ENCODE results near the gene SHC2.
"Not testable (repeated sequence)": the region's sequence is repeated elsewhere in the genome, so short reads cannot be mapped to it uniquely, and the experiment has no call there.

SHC2 gene

DNA sequence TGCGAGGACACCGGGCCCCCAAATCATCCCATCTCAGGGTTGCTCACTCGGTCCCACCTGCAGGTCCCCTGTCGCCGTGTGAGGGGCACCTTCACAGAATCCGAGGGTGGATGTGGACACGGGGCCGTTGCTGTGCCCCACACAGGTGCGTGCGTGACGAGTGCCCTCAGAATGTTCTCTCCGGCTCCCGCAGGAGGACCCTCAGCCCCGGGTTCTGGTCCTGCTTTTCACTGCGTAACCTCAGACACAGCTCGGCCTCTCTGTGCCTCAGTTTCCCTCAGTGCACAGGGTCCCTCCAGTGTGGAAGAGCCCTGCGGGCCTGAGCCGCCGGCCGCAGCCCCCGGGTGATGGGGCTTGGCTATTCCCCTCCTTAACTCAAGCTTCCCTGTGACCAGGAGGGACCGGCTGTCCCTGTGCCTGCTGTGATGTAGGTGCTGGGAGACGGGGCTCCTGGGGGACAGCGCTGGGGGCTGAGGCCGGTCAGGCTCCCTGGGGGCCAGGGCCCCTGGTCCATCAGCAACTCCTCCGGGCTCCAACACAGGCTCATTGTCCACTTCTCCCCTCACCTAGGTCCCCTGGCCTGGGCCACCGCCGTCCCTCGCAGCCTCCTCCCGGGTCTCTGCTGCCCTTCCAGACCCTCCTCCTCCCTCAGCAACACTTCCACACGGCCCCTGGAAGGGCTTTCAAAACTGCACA lies 4.8 kb downstream of the SHC2 start:
- DNase-seq, result no peak
- intact Hi-C loops (cut with DNase I), result no loop called here

DNA sequence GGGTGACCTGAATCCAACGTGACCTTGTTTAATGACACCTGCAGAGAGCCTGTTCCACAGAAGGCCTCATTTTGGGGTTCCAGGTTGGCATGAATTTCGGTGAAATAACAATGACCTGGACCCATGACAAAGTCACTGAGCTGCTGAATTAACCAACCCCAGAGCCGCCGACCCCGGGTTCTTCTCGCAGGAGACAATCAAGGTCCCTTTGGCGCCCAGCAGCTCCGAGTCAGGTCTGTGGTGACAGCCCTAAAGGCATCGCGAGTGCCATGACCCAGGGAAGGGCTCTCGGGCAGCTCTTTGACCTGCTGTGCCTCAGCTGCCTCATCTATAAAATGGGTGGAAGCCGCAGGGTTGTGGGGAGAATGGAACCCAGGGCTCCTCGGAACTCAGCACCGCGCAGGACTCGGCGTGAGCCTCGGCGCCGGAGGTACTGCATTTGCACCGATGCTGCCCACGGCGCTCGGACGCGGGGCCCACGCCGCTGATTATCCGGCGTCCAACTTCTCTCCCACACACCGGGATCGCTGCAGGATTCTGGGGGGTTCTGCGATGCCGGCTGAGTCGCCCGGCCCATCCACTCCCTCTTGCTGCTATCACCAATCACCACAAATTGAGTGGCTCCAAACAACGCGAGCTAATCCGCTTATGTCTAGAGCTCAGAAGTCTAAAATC lies 5.7 kb downstream of the SHC2 start:
- intact Hi-C loops (cut with DNase I), result no loop called here
- no peak for DNase-seq

DNA sequence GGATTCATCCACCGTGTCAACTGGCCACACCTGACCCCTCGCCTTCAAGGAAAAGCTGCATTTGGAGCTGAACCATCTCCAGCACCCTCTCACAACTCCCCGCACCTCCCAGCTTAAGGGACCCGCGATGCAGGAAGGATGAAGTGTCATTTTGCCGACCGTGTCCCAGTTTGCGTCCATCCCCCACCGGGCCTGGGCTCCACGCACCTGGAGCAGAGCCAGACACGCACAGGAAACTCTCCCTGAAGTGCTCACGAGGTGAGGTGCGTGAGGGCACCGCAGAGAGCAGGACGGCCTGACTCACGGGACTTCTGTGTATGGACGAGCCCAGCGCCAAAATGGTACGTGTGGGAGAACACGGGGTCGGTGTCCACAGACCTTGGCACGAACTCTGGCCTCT lies 7.2 kb downstream of the SHC2 start:
- intact Hi-C loops (cut with DNase I), result no loop called here
- no peak for DNase-seq

DNA sequence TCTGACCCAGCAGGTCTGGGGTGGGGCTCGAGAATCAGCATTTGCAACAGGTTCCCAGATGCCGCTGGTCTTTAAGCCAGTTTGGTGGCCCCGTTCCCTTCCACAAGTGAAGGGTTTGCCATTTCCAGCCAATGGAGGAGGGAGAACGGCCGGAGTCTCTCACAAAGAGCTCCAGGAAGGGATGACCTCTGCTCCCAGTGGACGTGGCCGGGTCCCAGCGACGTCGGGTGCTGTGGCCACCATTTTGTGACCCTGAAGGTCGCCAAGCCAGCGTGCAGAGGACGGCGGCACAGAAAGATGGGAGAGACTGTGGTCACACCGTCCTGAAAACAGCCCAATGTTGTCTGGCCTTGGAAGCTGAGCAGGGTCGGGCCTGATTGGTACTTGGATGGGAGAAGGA lies 8.0 kb downstream of the SHC2 start:
- intact Hi-C loops (cut with DNase I), result no loop called here
- DNase-seq, result no peak

DNA sequence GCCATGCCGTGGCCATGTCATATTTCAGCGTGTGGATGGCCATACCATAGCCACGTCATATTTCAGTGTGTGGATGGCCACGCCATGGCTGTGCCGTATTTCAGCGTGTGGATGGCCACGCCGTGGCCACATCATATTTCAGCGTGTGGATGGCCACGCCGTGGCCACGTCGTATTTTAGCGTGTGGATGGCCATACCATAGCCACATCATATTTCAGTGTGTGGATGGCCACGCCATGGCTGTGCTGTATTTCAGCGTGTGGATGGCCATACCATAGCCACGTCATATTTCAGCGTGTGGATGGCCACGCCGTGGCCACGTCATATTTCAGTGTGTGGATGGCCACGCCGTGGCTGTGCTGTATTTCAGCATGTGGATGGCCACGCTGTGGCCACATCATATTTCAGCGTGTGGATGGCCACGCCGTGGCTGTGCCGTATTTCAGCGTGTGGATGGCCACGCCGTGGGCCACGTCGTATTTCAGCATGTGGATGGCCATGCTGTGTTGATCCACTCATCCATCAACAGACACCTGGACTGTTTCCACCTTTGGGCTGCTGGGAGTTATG lies 9.8 kb downstream of the SHC2 start:
- intact Hi-C loops (cut with DNase I), result not testable (repeated sequence)

DNA sequence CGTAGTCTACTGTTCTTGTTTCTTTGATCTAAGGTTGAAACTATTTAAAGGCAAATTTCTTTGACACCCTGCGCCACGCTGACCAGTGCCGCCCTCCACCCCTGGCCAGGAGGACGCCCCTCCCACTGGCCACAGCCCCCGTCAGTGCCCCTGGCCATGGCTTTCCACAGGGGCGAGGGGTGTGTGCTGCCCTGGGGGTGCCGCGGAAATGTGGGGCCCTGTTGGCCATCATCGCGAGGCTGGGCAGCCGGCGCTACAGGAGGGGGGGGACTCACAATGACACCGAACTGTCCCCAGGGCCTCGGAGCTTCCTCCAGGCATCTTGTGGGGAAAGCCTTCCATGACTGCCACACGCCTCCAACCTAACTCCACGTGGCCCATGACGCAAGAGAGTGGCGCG lies 10.9 kb downstream of the SHC2 start:
- no peak for DNase-seq

More for the DNA sequence above, 9.8 kb downstream of the SHC2 start:
- not testable (repeated sequence) for DNase-seq

DNA sequence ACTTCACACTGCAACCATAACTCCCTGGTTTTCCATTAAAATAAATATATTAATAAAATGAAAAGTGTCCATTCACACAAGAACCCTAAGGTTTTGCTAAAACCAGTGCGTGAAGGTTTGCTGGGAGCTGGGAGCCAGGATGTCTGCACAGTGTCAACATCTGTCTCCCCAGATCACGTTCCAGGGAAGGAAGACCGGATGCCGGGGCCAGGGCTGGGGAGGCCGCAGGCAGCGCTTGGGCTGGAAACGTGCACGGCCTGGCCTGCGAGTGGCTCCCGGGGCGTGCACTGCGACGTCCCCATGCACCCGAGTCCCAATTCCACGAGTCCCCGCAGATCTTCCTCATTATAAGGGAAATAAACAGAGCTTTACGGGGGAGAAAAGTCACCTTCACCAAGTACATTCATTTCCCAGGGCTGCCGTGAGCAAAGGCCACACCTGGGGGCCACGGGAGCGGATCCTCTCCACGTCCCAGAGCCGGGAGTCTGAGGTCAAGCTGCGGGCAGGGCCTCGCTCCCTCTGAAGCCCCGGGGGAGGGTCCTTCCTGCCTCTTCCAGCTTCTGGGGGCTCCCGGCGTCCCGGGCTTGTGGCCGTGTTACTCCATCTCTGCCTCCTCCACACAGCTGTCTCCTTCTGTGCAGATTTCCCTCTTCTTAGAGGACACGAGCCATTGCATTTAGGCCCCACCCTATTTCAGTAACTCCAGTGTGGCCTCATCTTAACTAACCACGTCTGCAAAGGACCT lies 12.8 kb downstream of the SHC2 start:
- DNase-seq, result no peak
- intact Hi-C loops (cut with DNase I), result no loop called here

More for the DNA sequence above, 10.9 kb downstream of the SHC2 start:
- intact Hi-C loops (cut with DNase I), result no loop called here

DNA sequence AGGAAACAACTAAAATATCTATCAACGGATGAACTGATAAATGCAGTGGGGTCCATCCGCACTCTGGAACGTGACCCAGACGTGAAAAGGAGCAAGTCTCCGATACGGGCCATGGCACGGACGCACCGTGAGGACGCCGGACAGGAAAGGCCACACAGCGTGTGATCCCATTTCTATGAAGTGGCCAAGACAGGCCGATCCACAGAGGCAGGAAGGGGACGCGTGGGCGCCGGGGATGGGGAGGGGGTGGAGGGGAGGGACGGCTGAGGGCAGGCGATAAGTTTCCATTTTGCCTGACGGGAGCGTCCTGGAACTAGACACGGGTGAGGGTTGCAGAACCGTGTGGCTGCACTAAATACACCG lies 13.8 kb downstream of the SHC2 start:
- intact Hi-C loops (cut with DNase I), result no loop called here
- DNase-seq, result no peak

DNA sequence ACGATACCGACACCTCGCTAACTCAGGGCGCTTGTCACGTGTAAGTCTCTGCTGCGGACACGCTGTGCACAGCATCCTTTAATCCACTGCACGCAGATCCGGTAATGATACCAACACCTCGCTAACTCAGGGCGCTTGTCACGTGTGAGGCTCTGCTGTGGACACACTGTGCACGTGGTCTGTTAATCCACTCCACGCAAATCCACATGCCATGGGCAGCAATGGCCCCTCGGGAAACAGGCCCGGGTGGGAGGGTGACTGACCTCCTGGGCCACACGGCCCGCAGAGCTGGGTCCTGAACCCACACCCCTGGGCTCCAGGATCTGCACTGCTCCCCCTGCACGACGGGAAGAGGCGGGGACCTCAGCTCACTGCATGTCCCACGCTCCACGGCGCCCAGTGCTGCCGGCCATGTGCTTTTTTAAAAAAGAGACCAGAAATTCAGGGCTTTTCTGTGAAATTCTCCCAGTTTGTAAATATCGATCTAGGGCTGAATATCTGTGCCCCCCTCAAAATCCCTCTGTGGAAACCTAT lies 16.1 kb downstream of the SHC2 start:
- intact Hi-C loops (cut with DNase I), result no loop called here
- no peak for DNase-seq

DNA sequence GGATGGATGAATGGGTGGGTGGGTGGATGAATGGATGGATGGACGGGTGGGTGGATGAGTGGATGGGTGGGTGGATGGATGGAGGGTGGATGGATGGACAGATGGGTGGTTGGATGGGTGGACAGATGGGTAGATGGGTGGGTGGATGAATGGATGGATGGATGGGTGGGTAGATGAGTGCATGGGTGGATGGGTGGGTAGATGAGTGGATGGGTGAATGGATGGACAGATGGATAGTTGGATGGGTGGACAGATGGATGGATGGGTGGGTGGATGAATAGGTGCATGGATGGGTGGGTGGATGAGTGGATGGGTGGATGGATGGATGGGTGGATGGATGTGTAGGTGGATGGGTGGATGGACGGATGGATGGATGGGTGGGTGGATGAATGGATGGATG lies 17.8 kb downstream of the SHC2 start:
- intact Hi-C loops (cut with DNase I), result no loop called here
- DNase-seq, result no peak

DNA sequence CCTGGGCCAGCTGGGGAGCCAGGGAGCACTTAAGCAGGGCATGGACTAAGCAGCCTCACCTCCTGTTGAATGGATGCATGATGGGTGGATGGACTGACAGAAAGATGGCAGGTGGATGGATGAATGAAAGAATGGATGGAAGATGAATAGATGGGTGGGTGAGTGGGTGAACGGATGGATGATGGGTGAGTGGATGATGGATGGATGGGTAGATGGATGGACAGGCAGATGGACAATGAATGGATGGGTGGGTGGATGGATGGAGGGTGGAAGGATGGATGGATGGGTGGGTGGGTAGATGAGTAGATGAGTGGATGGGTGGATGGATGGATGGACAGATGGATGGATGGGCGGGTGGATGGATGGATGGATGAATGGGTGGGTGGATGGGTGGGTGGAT lies 18.7 kb downstream of the SHC2 start:
- intact Hi-C loops (cut with DNase I), result no loop called here
- DNase-seq, result no peak

DNA sequence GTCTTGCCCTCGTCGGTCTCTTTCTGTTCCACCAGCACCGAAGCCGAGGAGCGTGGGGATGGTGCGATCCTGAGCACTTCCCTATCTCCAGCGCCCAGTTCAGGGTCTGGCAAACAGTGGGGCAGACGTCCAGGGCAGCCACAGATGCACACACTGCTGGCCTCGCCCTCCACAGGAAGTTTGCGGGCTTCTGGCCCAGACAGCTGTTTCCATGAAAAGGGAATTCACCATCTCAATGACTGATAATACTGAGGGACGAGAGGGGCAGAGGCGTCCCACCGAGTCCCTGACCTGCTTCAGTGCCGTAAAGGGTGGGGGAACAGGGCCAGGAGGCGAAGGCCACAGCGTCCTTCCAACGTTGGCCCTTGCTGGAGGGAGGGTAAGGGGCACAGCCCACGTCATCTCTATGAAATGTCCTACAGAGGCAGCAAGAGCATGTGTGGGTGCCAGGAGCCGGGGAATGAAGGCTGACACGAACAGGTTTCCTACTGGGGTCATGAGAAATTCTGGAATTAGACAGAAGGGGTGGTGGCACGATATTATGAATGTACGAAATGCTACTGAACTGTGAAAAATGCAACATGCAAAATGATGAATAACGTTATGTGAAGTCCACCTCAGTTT lies 19.5 kb downstream of the SHC2 start:
- DNase-seq, result peak in 6 of 42 donors; percentile 27 to 54 (median 46)
- intact Hi-C loops (cut with DNase I), result no loop called here

DNA sequence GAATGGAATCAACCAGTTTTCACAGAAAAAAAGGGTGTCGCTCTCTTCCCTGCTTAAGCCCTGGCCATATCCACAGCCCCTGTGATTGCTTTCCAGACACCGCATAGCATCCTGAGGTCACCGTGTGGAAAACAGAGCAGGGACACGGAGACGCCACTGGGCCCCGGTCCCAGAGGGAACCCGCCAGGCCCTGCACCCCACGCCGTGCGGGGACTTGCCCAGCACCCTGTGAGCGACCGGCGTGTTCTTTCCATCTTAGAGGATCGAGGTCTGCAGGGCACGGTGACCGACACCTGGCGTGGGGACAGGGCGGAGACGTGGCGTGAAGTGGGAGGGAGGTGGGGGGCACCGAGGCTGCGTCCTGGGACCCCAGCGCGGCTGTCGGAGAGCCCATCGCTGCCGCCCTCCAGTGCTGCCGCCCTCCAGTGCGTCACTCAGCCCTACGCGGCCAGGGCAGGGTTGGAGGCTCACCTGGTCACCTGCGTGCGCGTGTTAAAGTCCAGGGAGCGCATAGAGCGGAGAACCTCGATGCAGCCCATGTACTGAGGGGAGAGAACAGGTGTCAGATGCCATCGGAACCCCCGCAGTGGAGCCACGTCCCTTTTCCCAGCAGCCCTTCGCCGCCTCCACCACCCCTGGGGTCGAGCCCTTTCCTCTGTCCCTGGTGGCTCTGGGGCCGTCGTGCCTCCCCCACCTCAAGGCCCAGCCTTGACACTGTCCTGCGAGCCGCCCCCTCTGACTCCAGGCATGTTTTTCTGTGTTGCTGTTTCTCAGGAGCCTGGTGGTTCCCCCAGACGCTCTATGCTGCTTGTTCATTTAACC lies 20.2 kb downstream of the SHC2 start:
- intact Hi-C loops (cut with DNase I), result no loop called here
- DNase-seq, result no peak

DNA sequence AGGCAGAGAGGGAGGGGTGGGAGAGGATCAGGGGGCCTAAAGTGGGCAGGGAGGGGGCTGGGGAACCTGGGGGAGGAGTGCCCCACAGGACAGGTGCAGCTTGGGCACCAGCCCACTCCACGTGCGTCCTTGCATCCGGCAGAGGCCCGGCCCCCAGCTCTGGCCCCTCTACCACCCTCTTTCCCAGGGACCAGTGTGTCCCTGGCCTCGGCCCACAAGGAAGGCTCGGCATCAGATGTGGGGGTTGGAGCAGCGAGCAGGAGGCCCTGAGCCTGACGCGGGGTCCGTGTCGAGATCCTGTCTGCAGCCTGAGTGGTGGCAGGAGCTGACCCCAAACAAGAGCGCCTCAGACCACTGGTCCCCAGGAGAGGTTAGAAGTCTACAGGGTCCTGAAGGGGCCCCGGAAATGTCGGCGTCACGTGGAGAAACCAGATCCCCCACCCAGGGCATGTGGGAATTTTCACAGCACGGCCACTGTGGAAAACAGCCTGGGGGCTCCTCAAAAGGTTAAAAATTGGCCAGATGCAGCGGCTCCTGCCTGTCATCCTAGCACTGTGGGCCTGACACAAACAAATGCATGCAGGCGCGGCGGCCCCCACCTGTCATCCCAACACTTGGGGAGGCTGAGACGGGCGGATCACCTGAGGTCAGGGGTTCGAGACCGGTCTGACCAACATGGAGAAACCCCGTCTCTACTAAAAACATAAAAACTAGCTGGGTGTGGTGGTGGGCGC lies 21.5 kb downstream of the SHC2 start:
- intact Hi-C loops (cut with DNase I), result no loop called here
- no peak for DNase-seq

DNA sequence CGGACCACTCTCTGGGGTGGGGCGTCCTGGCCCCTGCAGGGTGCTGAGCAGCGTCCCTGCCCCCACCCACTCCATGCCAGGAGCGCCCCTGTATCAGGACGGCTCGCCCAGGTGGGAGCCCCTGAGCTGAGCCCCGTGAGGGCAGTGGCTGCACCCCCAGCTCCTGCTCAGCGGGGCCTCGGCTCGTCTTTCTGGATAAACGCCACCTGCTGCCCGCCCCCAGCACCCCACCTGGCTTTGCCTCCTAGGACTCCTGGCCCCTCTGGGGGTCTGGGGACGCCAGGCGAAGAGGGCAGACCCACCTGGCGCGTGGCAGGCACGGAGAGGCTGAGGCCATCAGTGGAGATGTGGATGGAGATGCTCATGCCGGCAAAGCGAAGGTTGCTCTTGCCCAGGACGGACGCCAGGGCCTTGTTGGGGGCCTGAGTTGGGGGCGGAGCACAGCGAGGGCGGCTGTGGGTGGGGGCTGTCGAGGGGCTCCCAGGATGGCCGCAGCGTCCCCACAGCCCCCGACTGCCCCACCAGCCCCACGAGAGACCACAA lies 22.3 kb downstream of the SHC2 start:
- DNase-seq, result no peak
- intact Hi-C loops (cut with DNase I), result no loop called here

DNA sequence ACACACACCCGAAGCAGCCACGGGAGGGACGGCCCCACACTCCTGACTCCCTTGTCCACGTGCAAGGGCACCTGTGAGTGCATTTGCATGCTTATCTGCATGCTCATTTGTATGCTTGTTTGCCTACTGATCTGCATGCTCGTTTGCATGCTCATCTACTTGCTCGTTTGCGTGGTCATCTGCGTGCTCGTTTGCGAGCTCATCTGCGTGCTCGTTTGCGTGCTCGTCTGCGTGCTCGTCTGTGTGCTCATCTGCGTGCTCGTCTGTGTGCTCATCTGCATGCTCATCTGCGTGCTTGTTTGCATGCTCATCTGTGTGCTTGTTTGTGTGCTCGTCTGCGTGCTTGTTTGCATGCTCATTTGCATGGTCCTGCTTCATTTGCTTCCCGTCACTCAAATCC lies 23.8 kb downstream of the SHC2 start:
- DNase-seq, result no peak
- intact Hi-C loops (cut with DNase I), result no loop called here

DNA sequence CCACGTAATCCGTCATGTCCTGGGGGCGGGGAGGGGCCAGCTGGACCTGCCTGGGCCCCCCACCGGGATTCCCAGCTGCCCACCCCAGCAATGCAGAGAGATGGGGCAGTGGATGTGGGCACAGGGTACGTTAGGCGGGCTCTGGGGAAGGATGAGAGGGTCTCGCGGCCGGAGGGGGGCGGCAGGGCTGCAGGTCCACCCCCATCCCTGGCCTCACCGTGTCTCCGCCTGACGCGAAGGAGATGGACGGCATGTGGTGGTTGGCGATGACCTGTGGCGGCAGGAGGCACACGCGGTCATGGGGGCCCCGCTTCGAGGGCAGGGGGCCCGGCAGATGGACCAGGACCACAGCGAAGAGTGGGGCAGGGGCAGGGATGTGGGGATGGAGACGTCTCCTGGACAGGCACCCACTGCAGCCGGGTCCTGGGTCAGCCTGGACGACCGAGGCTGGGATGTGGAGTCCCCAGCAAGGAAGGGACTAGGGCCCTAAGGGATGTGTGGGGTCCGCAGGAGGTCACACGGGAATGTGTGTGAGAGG lies 24.4 kb downstream of the SHC2 start:
- DNase-seq, result no peak
- intact Hi-C loops (cut with DNase I), result no loop called here
